Cardiac muscle cell (in vitro differentiated cells and primary cell): ENCODE measurements around the gene PCDHGA6. TPM values are rescaled to one million over a fixed set of nuclear protein-coding genes. Genes with fewer than 3 reads are reported as not detected.
"Not testable (repeated sequence)": the region's sequence is repeated elsewhere in the genome, so short reads cannot be mapped to it uniquely, and the experiment has no call there.

Experiments
- DNase-seq, 2 donors: peaks; one replicate each; pipeline versions ENCODE4 v3.0.0 to v3.0.0-alpha.2; 2010 to 2017; ENCODE audit warnings: low read depth in 1 of 2, low spot score in 1 of 2
- H3K27ac ChIP-seq: fragments of 200-600 bp; sonication (generic); 2 replicates; pipeline ENCODE4 v1.5.1; 2016
- H3K27me3 ChIP-seq: fragments of 200-600 bp; sonication (generic); 2 replicates; pipeline ENCODE4 v1.6.0; 2016; ENCODE audit warnings: control low read depth
- H3K36me3 ChIP-seq: fragments of 200-600 bp; sonication (generic); 2 replicates; pipeline ENCODE4 v1.5.1; 2016; ENCODE audit warnings: control low read depth
- H3K4me1 ChIP-seq: fragments of 200-600 bp; sonication (generic); 2 replicates; pipeline ENCODE4 v1.8.1; 2017; ENCODE audit warnings: low read depth, mild to moderate bottlenecking, mixed run types
- H3K4me3 ChIP-seq: fragments of 200-600 bp; sonication (generic); 2 replicates; pipeline ENCODE4 v1.5.1; 2016; ENCODE audit warnings: mild to moderate bottlenecking
- H3K9me3 ChIP-seq: fragments of 200-600 bp; sonication (generic); 2 replicates; pipeline ENCODE4 v1.5.1; 2017; ENCODE audit warnings: low read depth, mild to moderate bottlenecking, control low read depth
- polyA plus RNA-seq: library from polyadenylated mRNA; unstranded; fragments of >200 nt; fragmentation: Nextera tagmentation; extraction: Ambion mirVana; gene quantifications from 2 replicates; pipeline ENCODE4 v1.2.1, GENCODE V29; 2016
- total RNA-seq: library from RNA; depleted of rRNA; stranded (reverse); fragments of >200 nt; gene quantifications from 2 replicates; pipeline ENCODE4 v1.2.3, GENCODE V29; 2016
- TF ChIP-seq, protein P1 (sequence below): IDR thresholded peaks from 2 replicates; pipeline ENCODE4 v1.5.1; 2012; ENCODE audit warnings: low read depth, mild to moderate bottlenecking, low read length

PCDHGA6 gene
- total and polyA plus RNA-seq, 2 experiments from 2014 or later = 0.66 TPM; not detected in 1

DNA sequence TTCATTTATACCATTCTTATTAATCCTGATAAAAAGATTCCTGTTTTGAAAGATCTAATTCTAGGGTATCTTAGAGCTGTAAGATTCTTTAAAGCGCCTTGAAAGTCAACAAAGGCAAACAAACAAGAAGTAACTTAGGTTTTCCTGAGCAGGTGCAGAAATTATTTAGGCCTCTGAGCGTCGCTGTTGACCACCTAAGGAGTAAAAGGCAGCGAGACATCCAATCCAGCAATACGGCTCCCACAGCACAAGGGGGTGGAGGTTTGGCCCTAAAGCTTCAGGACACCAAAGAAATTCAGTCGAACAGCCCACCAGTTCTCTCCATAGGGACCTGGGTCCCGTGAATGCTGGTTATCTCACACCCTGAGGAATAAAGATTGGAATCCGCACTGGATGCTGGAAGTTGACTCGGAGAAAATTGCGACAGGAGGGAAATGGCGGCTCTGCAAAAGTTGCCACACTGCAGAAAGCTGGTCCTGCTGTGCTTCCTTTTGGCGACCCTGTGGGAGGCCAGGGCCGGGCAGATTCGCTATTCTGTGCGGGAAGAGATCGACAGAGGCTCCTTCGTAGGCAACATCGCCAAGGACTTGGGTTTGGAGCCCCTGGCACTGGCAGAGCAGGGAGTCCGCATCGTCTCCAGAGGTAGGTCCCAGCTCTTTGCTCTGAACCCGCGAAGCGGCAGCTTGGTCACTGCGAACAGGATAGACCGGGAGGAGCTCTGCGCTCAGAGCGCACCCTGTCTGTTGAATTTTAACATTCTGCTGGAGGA, 35.0 kb upstream of the PCDHGA6 start, which contains the start of gene PCDHGA2:
Gene PCDHGA2, plus strand, starts transcription at position 223 of the 769 bp plus-strand sequence.
- no peak within 1 kb of the TSS for H3K27ac ChIP-seq
- H3K36me3 ChIP-seq = no peaks in the 10 kb centered on the region
- no peaks in the 10 kb centered on the region for H3K9me3 ChIP-seq
- H3K4me1 ChIP-seq = no peaks in the 10 kb centered on the region
- DNase-seq = peak in 1 of 2 donors; percentile 66
- H3K27me3 ChIP-seq = no peaks in the 10 kb centered on the region
- no peak within 1 kb of the TSS for H3K4me3 ChIP-seq
- TF ChIP-seq, protein P1, sequence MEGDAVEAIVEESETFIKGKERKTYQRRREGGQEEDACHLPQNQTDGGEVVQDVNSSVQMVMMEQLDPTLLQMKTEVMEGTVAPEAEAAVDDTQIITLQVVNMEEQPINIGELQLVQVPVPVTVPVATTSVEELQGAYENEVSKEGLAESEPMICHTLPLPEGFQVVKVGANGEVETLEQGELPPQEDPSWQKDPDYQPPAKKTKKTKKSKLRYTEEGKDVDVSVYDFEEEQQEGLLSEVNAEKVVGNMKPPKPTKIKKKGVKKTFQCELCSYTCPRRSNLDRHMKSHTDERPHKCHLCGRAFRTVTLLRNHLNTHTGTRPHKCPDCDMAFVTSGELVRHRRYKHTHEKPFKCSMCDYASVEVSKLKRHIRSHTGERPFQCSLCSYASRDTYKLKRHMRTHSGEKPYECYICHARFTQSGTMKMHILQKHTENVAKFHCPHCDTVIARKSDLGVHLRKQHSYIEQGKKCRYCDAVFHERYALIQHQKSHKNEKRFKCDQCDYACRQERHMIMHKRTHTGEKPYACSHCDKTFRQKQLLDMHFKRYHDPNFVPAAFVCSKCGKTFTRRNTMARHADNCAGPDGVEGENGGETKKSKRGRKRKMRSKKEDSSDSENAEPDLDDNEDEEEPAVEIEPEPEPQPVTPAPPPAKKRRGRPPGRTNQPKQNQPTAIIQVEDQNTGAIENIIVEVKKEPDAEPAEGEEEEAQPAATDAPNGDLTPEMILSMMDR = peak; percentile 55

DNA sequence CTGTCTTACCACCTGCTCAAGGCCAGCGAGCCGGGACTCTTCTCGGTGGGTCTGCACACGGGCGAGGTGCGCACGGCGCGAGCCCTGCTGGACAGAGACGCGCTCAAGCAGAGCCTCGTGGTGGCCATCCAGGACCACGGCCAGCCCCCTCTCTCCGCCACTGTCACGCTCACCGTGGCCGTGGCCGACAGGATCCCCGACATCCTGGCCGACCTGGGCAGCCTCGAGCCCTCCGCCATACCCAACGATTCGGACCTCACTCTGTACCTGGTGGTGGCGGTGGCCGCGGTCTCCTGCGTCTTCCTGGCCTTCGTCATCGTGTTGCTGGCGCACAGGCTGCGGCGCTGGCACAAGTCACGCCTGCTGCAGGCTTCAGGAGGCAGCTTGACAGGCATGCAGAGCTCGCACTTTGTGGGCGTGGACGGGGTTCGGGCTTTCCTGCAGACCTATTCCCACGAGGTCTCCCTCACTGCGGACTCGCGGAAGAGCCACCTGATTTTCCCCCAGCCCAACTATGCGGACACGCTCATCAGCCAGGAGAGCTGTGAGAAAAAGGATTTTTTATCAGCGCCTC, 32.8 kb upstream of the PCDHGA6 start:
- H3K4me1 ChIP-seq, H3K36me3 ChIP-seq, H3K27me3 ChIP-seq, DNase-seq, H3K4me3 ChIP-seq, H3K27ac ChIP-seq, H3K9me3 ChIP-seq: not testable (repeated sequence)

DNA sequence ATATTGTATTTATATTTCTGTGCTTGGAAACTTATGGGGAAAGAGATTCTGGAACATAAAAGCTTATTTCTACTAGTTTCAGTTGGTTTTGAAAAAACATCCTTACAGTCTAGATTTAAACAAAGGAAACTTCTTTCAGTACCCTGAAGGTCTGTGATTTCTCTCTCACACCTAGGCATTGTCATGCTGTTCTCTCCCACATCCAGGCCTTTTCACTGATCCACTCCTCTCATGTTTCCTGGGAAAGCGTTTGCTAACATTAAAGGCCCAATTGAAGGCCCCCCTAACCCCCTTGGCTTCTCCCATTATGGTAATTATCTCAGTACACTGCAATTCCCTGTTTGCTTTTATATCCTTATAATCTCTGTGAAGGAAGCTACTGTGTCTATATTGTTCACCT, 30.9 kb upstream of the PCDHGA6 start:
- Histone ChIP-seq H3K36me3 (no peaks in the 10 kb centered on the region), H3K4me3 (no peak overlapping the region), H3K4me1 (no peaks in the 10 kb centered on the region), H3K27me3 (no peaks in the 10 kb centered on the region), H3K9me3 (no peaks in the 10 kb centered on the region), H3K27ac (peak overlapping the region; percentile 60)
- DNase-seq = peak in 1 of 2 donors; percentile 20
- TF ChIP-seq, protein P1 = no peak

DNA sequence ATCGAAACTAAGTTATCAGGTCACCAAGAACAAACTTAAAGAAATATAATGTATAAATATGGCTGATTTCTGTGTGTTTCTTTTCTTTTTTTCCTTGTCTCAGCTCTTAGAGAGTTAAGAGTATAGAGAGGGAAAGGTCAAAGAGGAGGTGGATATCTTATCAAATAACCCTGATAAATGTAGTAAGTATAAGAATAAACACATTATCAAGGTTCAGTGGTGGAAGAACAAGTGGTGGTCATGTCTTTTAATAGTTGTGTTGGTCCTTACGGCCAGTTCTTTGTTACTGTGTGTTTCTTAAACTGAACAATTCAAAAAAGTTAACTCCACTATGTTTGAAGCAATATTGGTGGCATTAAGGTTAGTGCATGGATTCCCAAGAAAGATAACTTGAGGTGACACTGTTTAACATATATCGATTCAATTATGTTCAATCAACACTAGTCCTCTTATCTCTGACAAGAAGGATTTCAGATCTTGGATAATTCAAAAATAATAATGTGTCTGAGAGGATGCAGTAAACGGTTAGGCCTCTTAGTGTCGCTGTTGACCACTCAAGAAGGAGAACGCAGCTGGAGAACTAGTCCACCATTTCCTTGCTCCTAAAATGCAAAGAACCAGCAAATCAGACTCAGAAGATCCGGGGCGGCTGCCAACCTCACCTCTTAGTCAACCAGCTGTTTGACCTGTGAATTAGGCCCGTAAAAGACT, 30.3 kb upstream of the PCDHGA6 start, which contains the start of gene PCDHGA3:
Gene PCDHGA3, plus strand, starts transcription at position 588 of the 711 bp plus-strand sequence. CDS start 205 bp downstream, outside the sequence.
- Histone ChIP-seq H3K4me3 (no peak within 1 kb of the TSS), H3K4me1 (no peaks in the 10 kb centered on the region), H3K9me3 (no peaks in the 10 kb centered on the region), H3K36me3 (no peaks in the 10 kb centered on the region), H3K27ac (peak within 1 kb of the TSS; percentile 60), H3K27me3 (no peaks in the 10 kb centered on the region)
- TF ChIP-seq, protein P1 = peak; percentile 42
- DNase-seq = peak in 1 of 2 donors; percentile 63

DNA sequence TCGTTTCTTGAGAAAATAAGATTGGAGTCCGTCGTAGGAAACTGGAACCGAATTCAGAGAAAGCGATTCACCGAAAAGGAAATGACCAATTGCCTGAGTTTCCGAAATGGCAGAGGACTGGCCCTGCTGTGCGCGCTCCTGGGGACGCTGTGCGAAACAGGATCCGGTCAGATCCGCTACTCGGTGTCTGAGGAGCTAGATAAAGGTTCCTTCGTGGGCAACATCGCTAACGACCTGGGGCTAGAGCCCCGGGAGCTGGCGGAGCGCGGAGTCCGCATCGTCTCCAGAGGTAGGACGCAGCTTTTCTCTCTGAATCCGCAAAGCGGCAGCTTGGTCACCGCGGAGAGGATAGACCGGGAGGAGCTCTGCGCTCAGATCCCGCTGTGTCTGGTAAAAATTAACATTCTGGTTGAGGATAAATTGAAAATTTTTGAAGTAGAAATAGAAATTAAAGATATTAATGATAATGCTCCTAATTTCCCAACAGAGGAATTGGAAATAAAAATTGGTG, 29.7 kb upstream of the PCDHGA6 start:
- TF ChIP-seq, protein P1 = no peak
- no peaks in the 10 kb centered on the region for H3K27me3 ChIP-seq
- H3K9me3 ChIP-seq = no peaks in the 10 kb centered on the region
- H3K36me3 ChIP-seq = no peaks in the 10 kb centered on the region
- DNase-seq = no peak
- no peaks in the 10 kb centered on the region for H3K4me1 ChIP-seq
- H3K4me3 ChIP-seq = no peak overlapping the region
- peak overlapping the region; percentile 60 for H3K27ac ChIP-seq
